GM10266 (cell line): Measurements from ENCODE around the gene SLC12A3.
A peak's percentile ranks its signal among the peaks of the same experiment; 100 is the strongest.

ENCODE experiments used
- DNase-seq: peaks from one replicate; pipeline ENCODE4 v3.0.0; 2012; ENCODE audit errors: extremely low spot score
- TF ChIP-seq, protein P1 (sequence below): IDR thresholded peaks from 2 replicates; pipeline ENCODE4 v1.5.1; 2012; ENCODE audit warnings: mild to moderate bottlenecking, low read depth; ENCODE audit not compliant: control insufficient read depth, insufficient read depth; ENCODE audit errors: missing control alignments

SLC12A3 gene

DNA sequence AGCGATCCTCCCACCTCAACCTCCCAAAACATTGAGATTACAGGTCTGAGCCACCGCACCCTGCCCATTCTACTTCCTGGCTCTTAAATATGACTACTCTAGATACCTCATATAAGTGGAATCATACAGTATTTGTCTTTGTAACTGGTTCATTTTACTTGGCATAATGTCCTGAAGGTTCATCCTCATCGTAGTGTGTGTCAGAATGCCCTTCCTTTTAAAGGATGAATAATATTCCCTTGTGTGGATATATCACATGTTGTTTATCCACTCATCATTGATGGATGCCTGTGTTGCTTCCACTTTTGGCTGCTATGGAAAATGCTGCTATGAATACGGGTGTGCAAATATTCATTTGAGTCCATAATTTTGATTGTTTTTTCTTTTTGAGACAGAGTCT, 91.1 kb downstream of the SLC12A3 start:
- TF ChIP-seq, protein P1, sequence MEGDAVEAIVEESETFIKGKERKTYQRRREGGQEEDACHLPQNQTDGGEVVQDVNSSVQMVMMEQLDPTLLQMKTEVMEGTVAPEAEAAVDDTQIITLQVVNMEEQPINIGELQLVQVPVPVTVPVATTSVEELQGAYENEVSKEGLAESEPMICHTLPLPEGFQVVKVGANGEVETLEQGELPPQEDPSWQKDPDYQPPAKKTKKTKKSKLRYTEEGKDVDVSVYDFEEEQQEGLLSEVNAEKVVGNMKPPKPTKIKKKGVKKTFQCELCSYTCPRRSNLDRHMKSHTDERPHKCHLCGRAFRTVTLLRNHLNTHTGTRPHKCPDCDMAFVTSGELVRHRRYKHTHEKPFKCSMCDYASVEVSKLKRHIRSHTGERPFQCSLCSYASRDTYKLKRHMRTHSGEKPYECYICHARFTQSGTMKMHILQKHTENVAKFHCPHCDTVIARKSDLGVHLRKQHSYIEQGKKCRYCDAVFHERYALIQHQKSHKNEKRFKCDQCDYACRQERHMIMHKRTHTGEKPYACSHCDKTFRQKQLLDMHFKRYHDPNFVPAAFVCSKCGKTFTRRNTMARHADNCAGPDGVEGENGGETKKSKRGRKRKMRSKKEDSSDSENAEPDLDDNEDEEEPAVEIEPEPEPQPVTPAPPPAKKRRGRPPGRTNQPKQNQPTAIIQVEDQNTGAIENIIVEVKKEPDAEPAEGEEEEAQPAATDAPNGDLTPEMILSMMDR = no peak
- DNase-seq = no peak

DNA sequence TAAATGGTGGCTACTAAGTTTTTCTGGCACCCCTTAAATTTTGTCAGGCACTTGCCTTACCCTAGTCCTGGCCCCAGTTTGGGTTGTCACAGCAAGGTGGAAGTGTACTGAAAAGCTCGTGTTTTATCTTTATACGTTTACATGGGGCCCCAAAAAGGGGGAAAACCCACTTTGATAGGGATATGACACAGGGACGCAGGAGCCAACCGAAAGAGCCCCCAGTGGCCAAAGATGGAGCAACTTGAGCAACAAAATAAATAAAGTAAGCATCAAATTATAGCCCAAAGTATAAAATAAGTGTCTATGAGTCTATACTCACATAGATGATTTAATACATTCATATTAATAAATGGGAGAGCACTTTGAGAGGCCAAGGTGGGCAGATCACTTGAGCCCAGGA, 91.7 kb downstream of the SLC12A3 start:
- TF ChIP-seq, protein P1 = no peak
- DNase-seq = no peak

DNA sequence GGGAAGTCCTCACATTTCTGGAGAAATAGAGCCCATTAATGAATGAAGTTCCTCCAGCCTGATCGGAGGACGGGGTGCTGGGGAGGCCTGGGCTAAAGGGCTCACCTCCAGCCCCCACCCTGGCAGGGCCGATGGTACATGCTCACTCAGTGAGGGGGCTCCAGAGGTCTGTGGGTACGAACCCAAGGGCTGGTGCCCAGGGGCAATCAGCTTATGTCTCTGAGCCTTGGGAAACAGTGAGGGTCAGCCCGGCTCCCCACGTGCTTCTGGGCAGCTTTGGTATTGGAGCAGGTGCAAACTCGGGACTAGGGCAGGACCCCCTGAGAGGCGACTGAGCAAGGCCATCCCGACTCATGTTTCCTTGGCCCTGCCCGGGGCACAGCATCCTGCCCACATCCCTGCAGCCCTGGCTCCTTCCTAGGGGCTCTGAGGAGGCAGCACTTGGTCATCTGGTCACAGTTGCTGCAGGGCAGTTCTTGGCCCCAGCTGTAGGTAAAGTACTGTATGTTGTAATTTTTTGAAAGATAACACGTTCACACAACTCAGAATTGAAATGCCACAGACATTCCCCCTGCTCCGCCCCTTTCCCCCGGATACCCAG, 95.8 kb downstream of the SLC12A3 start:
- no peak for DNase-seq

DNA sequence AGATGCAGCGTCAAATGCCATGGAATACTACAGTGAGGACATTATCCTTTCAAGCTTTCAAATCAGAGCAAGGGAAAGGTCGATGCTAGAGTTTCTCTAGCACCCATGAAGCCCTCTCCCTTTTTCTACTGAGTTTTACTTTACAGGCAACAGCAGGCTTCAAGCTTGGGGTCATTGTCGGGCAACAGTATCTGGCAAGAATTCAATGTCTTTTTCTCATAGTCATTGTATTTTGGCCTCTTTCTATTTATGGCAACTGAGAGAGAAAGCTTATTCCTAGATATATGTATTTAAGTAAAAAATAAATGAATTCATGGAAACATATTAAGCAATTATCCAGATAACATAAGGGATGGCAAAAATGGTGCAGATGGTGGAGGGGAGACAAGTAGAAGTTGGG, 96.4 kb downstream of the SLC12A3 start:
- DNase-seq = no peak
- TF ChIP-seq, protein P1 = no peak

More for the DNA sequence above, 95.8 kb downstream of the SLC12A3 start:
- TF ChIP-seq, protein P1 = no peak

DNA sequence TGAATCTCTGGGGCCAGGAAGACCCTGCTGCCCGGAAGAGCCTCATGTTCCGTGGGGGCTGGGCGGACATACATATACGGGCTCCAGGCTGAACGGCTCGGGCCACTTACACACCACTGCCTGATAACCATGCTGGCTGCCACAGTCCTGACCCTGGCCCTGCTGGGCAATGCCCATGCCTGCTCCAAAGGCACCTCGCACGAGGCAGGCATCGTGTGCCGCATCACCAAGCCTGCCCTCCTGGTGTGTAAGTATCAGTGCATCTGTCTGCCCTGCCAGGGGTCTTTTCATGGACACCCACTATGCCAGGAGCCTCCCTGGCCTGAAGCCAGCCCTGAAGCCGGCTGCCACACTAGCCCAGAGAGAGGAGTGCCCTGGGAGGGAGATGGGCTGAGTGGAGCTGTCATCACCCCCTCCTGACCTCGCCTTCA, 96.9 kb downstream of the SLC12A3 start, which contains the start of gene CETP:
Gene CETP, plus strand, starts transcription at position 100 of the 431 bp plus-strand sequence. Its CDS starts 30 bp downstream, at position 130.
- DNase-seq = no peak
- TF ChIP-seq, protein P1 = no peak

DNA sequence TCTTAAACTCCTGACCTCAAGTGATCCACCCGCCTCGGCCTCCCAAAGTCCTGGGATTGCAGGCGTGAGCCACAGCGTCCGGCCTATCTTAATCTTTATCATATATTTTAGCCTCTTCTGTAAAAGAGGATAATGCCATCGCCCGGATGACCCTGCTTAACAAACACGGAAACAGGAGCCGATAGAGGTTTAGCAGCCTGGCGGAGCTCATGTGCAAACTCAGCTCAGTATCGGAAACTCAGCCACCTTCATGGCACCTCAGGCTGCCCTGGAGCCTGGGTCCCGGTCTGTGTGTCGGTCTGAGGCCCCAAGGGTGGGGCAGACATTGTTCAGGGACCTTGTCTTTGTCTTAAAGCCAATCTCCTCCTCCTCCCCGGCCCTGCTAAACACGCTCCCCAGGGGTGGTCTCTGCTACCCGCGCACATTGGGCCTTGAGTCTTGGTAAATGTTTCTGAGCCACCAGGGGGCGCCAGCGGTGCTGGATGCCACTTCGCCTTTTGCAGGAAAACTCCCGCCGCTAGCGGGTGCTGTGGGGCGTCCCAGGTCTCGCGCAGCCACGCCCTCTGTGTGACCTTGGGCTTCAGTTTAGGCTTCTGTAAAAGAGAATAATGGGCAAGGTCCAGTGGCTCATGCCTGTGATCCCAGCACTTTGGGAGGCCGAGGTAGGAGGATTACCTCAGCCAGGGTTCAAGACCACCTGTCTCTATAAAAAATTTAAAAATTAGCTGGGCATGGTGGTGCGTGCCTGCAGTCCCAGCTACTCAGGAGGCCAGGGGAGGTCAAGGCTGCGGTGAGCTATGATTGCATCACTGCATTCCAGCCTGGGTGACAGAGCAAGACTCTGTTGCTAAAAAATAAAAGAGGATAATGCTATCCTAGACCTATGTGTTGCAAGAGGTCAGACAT, 99.5 kb downstream of the SLC12A3 start:
- peak; percentile 79 for DNase-seq
- TF ChIP-seq, protein P1 = peak; percentile 98
